NT2/D1 (cell line): ENCODE data around the gene SIGLEC11.

Experiments
- SUZ12 ChIP-seq: IDR thresholded peaks from 2 replicates; pipeline ENCODE4 v1.6.1; 2011; ENCODE audit not compliant: insufficient read length, insufficient read depth; ENCODE audit errors: extremely low read depth
- YY1 ChIP-seq: IDR thresholded peaks from 2 replicates; pipeline ENCODE4 v1.6.1; 2011; ENCODE audit not compliant: insufficient read length, insufficient read depth
- ZNF274 ChIP-seq: IDR thresholded peaks from 2 replicates; pipeline ENCODE4 v1.6.1; 2011; ENCODE audit warnings: mild to moderate bottlenecking, low read depth, low read length

DNA sequence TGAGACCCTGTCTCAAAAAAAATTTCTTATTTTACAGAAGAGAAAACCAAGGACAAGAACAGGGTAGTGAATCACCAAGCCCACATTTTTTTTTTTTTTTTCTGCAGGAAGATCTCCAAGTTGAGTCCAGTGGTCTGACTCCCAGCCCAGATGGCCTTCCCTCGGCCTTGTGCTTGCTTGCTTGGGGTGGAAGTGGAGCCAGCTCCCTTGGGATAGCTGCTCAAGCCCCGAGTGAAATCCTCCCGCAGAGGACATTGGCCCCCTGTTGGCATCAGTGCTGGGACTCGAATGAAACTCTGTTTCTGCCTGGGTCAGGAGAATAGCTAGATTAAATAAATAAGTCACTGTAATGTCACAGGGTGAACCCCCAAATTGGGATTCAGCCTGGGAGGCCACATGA is 22.3 kb downstream of the SIGLEC11 start:
- TF ChIP-seq YY1 (no peak), ZNF274 (no peak), SUZ12 (no peak)
